Transverse colon (tissue), 4 donors: ENCODE results near the gene TBCB.

Source experiments
- CTCF ChIP-seq, 5 experiments: fragments of 200-600 bp in 3 of 5; fragments of 450-650 bp in 2 of 5; sonication (generic) in 3 of 5; IDR thresholded peaks; 1 replicate in 2 of 5; 2 replicates in 3 of 5; pipeline ENCODE4 v1.5.1; 2016 to 2017; ENCODE audit warnings: antibody characterized with exemption in 5 of 5, inconsistent platforms in 3 of 5, mild to moderate bottlenecking in 2 of 5, moderate library complexity in 1 of 5
- EP300 ChIP-seq: sonication (generic); formaldehyde crosslinking; IDR thresholded peaks from one replicate; pipeline ENCODE4 v1.6.1; 2017; ENCODE audit warnings: antibody characterized with exemption, low read depth
- POLR2AphosphoS5 ChIP-seq, 3 donors: sonication (generic); formaldehyde crosslinking; IDR thresholded peaks; one replicate each; pipeline ENCODE4 v1.6.1; 2016; ENCODE audit warnings: antibody characterized with exemption in 3 of 3

GRCh38 chr19:36139120-36139472, 23.8 kb downstream of the TBCB start:
- TF ChIP-seq CTCF (IDR thresholded peaks at IDR 0.05), result no peak
- TF ChIP-seq POLR2AphosphoS5 (IDR thresholded peaks at IDR 0.05), result no peak
- TF ChIP-seq EP300, result no peak
